ENCODE measurements around the gene S100A2.
"Not testable (repeated sequence)": the region's sequence is repeated elsewhere in the genome, so short reads cannot be mapped to it uniquely, and the experiment has no call there.

Gene S100A2

GRCh38 chr1:153583976-153584375 is 18.3 kb upstream of the S100A2 start:
- no peak for DNase-seq (ENCODE audit: low read depth)
- H3K4me3 ChIP-seq (ENCODE audit: low read depth, low read length) = no peak overlapping the region
- no peak for TF ChIP-seq CTCF (IDR thresholded peaks at IDR 0.05; ENCODE audit: control insufficient read depth, extremely low read depth, insufficient read depth)

GRCh38 chr1:153583514-153583913 is 17.9 kb upstream of the S100A2 start:
- H3K4me3 ChIP-seq (ENCODE audit: low read depth, low read length) = not testable (repeated sequence)

GRCh38 chr1:153582836-153583235 is 17.2 kb upstream of the S100A2 start:
- not testable (repeated sequence) for DNase-seq (ENCODE audit: low read depth)

More at GRCh38 chr1:153583514-153583913, 17.9 kb upstream of the S100A2 start:
- not testable (repeated sequence) for DNase-seq (ENCODE audit: low read depth)

GRCh38 chr1:153578936-153579335 is 13.3 kb upstream of the S100A2 start:
- no peak overlapping the region for H3K4me3 ChIP-seq (ENCODE audit: low read depth, low read length)
- DNase-seq (ENCODE audit: low read depth) = no peak
- TF ChIP-seq CTCF (IDR thresholded peaks at IDR 0.05; ENCODE audit: control insufficient read depth, extremely low read depth, insufficient read depth) = no peak

More at GRCh38 chr1:153582836-153583235, 17.2 kb upstream of the S100A2 start:
- H3K4me3 ChIP-seq (ENCODE audit: low read depth, low read length) = not testable (repeated sequence)

GRCh38 chr1:153578490-153578889 is 12.8 kb upstream of the S100A2 start:
- no peak for DNase-seq (ENCODE audit: low read depth)
- no peak for TF ChIP-seq CTCF (IDR thresholded peaks at IDR 0.05; ENCODE audit: control insufficient read depth, extremely low read depth, insufficient read depth)
- no peak overlapping the region for H3K4me3 ChIP-seq (ENCODE audit: low read depth, low read length)

- no peak for TF ChIP-seq CTCF (IDR thresholded peaks at IDR 0.05; ENCODE audit: control insufficient read depth, extremely low read depth, insufficient read depth)
- DNase-seq (ENCODE audit: low read depth) = no peak
- no peak overlapping the region for H3K4me3 ChIP-seq (ENCODE audit: low read depth, low read length)
Observed at GRCh38 chr1:153577624-153578051, 12.0 kb upstream of the S100A2 start.

- no peak for TF ChIP-seq CTCF (IDR thresholded peaks at IDR 0.05; ENCODE audit: control insufficient read depth, extremely low read depth, insufficient read depth)
- DNase-seq (ENCODE audit: low read depth) = no peak
- H3K4me3 ChIP-seq (ENCODE audit: low read depth, low read length) = no peak overlapping the region
Observed at GRCh38 chr1:153577138-153577537, 11.5 kb upstream of the S100A2 start.

GRCh38 chr1:153575497-153575896 is 9.9 kb upstream of the S100A2 start:
- not testable (repeated sequence) for H3K4me3 ChIP-seq (ENCODE audit: low read depth, low read length); DNase-seq (ENCODE audit: low read depth)

GRCh38 chr1:153575081-153575491 is 9.4 kb upstream of the S100A2 start:
- not testable (repeated sequence) for DNase-seq (ENCODE audit: low read depth); H3K4me3 ChIP-seq (ENCODE audit: low read depth, low read length)

Data from LNCaP clone FGC (cell line).